IMR-90 (cell line): ENCODE results near the gene NCAPH2. TPM values are rescaled to one million over a fixed set of nuclear protein-coding genes. Genes with fewer than 3 reads are reported as not detected.

Source experiments
- ATAC-seq: fragments of 200-7000 bp; cut with Tn5 transposase; 2 replicates; pipeline ENCODE4 v1.9.1; 2020; ENCODE audit warnings: low read depth, mild to moderate bottlenecking, moderate library complexity
- BruUV-seq: library from RNA; stranded (reverse); fragments of 400-500 nt; replicated peaks from 2 replicates; lab custom pipeline; 2021; lab: Mats Ljungman, UMichigan
- CTCF ChIA-PET: fragments of 300-600 bp; formaldehyde crosslinking; extraction: SDS; loops from one replicate; lab custom pipeline; 2021; ENCODE audit warnings: antibody characterized with exemption; lab: Yijun Ruan, JAX
- POLR2A ChIA-PET: fragments of 300-600 bp; sonication (Branson Sonifier 250); formaldehyde crosslinking; loops from one replicate; lab custom pipeline; 2022; ENCODE audit warnings: antibody characterized with exemption; ENCODE audit not compliant: unreplicated experiment; lab: Charles Lee
- DNase-seq: peaks from one replicate; pipeline ENCODE4 v3.0.0; 2013
- H2AFZ ChIP-seq: replicated peaks from 2 replicates; pipeline ENCODE3; 2013; ENCODE audit warnings: low read length, mild to moderate bottlenecking; ENCODE audit not compliant: poor library complexity
- H2AK5ac ChIP-seq: 2 replicates; pipeline ENCODE4 v1.6.1; 2013; ENCODE audit warnings: low read depth, low read length, inconsistent platforms
- H2AK9ac ChIP-seq: replicated peaks from 2 replicates; pipeline ENCODE3; 2013; ENCODE audit warnings: mild to moderate bottlenecking, low read depth, low read length, moderate library complexity; ENCODE audit not compliant: poor library complexity
- H2BK120ac ChIP-seq: 2 replicates; pipeline ENCODE4 v1.6.1; 2013; ENCODE audit warnings: low read depth, low read length, inconsistent platforms
- H2BK15ac ChIP-seq: 3 replicates; pipeline ENCODE4 v1.6.1; 2013; ENCODE audit warnings: low read depth, low read length, inconsistent platforms
- H2BK20ac ChIP-seq: 2 replicates; pipeline ENCODE4 v1.6.1; 2013; ENCODE audit warnings: low read depth, mild to moderate bottlenecking, inconsistent platforms, low read length, moderate library complexity
- H2BK5ac ChIP-seq: 2 replicates; pipeline ENCODE4 v1.6.1; 2013; ENCODE audit warnings: mild to moderate bottlenecking, low read depth, low read length, inconsistent platforms; ENCODE audit not compliant: poor library complexity, severe bottlenecking
- H3K14ac ChIP-seq: replicated peaks from 2 replicates; pipeline ENCODE4 v1.6.1; 2013; ENCODE audit warnings: low read depth, low read length, inconsistent platforms
- H3K18ac ChIP-seq: 2 replicates; pipeline ENCODE4 v1.6.1; 2013; ENCODE audit warnings: low read depth, low read length, control low read depth
- H3K23ac ChIP-seq: 2 replicates; pipeline ENCODE4 v1.6.1; 2013; ENCODE audit warnings: low read depth, low read length, inconsistent platforms
- H3K27ac ChIP-seq: 2 replicates; pipeline ENCODE4 v1.5.1; 2013; ENCODE audit warnings: mild to moderate bottlenecking, control low read depth, low read length; ENCODE audit not compliant: insufficient read depth
- H3K27me3 ChIP-seq: 2 replicates; pipeline ENCODE4 v1.6.1; 2013; ENCODE audit warnings: low read length; ENCODE audit not compliant: control insufficient read depth, insufficient read depth
- H3K36me3 ChIP-seq: 2 replicates; pipeline ENCODE4 v1.6.1; 2013; ENCODE audit warnings: low read length, mixed read lengths; ENCODE audit not compliant: control insufficient read depth, insufficient read depth
- H3K4ac ChIP-seq: 2 replicates; pipeline ENCODE4 v1.6.1; 2013; ENCODE audit warnings: low read depth, low read length, inconsistent platforms
- H3K4me1 ChIP-seq: 2 replicates; pipeline ENCODE4 v1.6.1; 2013; ENCODE audit warnings: low read length, mixed read lengths; ENCODE audit not compliant: control insufficient read depth, insufficient read depth
- H3K4me2 ChIP-seq: 2 replicates; pipeline ENCODE4 v1.6.1; 2013; ENCODE audit warnings: low read depth, mild to moderate bottlenecking, control low read depth, low read length, moderate library complexity
- H3K4me3 ChIP-seq: 2 replicates; pipeline ENCODE4 v1.5.1; 2013; ENCODE audit warnings: low read depth, mild to moderate bottlenecking, control low read depth, low read length, moderate library complexity; ENCODE audit not compliant: insufficient read depth
- H3K56ac ChIP-seq: 2 replicates; pipeline ENCODE4 v1.6.1; 2013; ENCODE audit warnings: low read length, inconsistent platforms; ENCODE audit not compliant: insufficient read depth; ENCODE audit errors: extremely low read depth
- H3K79me1 ChIP-seq, 2 experiments: 2 replicates each; pipeline ENCODE4 v1.6.1; 2013; ENCODE audit warnings: low read length in 2 of 2, inconsistent platforms in 1 of 2, low read depth in 1 of 2
- H3K9ac ChIP-seq: 2 replicates; pipeline ENCODE4 v1.6.1; 2013; ENCODE audit warnings: low read depth, low read length, control low read depth
- H3K9me1 ChIP-seq: 2 replicates; pipeline ENCODE4 v1.6.1; 2013; ENCODE audit warnings: low read length, inconsistent platforms; ENCODE audit not compliant: insufficient read depth
- H3K9me3 ChIP-seq: 2 replicates; pipeline ENCODE4 v1.6.1; 2013; ENCODE audit warnings: low read length; ENCODE audit not compliant: control insufficient read depth, insufficient read depth
- H4K20me1 ChIP-seq: 2 replicates; pipeline ENCODE4 v1.6.1; 2013; ENCODE audit warnings: low read length, inconsistent platforms; ENCODE audit not compliant: insufficient read depth
- H4K5ac ChIP-seq: 2 replicates; pipeline ENCODE4 v1.6.1; 2013; ENCODE audit warnings: mild to moderate bottlenecking, low read depth, low read length, control low read depth
- H4K8ac ChIP-seq, 2 experiments: 2 replicates each; pipeline ENCODE4 v1.6.1; 2013; ENCODE audit warnings: low read depth in 2 of 2, low read length in 2 of 2, control low read depth in 1 of 2, inconsistent platforms in 1 of 2
- H4K91ac ChIP-seq: 2 replicates; pipeline ENCODE4 v1.6.1; 2013; ENCODE audit warnings: low read depth, low read length, inconsistent platforms; ENCODE audit not compliant: insufficient read depth
- CEBPB ChIP-seq: IDR thresholded peaks from 2 replicates; pipeline ENCODE4 v1.6.1; 2012; ENCODE audit warnings: low read depth, low read length, improper control_type of control experiment
- CTCF ChIP-seq: conservative IDR thresholded peaks from 2 replicates; pipeline ENCODE4 v1.5.1; 2012; ENCODE audit warnings: mild to moderate bottlenecking, low read depth, low read length, improper control_type of control experiment
- WGBS, 2 experiments: methylation state at CpG; one replicate each; pipeline versions ENCODE4 v1.1.5 to v1.1.7; 2013; ENCODE audit warnings: missing lambda C conversion rate in 2 of 2; ENCODE audit not compliant: insufficient read length in 1 of 2; ENCODE audit errors: extremely low coverage in 2 of 2; 5-methylcytosine and 5-hydroxymethylcytosine counted together
- dilution Hi-C: fragments of 300-500 bp; cut with HindIII; formaldehyde crosslinking; loops from one replicate; pipeline ENCODE4 v1.14.3; 2018; ENCODE audit warnings: low sequenced_read_pairs; ENCODE audit not compliant: unreplicated experiment
- in situ Hi-C: fragments of 300-500 bp; cut with MboI; formaldehyde crosslinking; loops from 3 replicates; pipeline ENCODE4 v1.14.3; 2019; ENCODE audit warnings: low sequenced_read_pairs, inconsistent platforms, mixed read lengths
- intact Hi-C: fragments of 100-400 bp; cut with micrococcal nuclease; formaldehyde crosslinking; loops from 2 replicates; pipeline ENCODE4 v1.10.0; 2022
- polyA plus RNA-seq, 3 experiments: library from polyadenylated mRNA; depleted of rRNA; stranded (reverse); fragments of >200 nt; gene quantifications; 2 replicates each; pipeline ENCODE4 v1.2.3, GENCODE V29; 2012; ENCODE audit warnings: low replicate concordance in 1 of 3
- total RNA-seq: library from RNA; depleted of rRNA; stranded (reverse); fragments of >200 nt; gene quantifications from 2 replicates; pipeline ENCODE4 v1.2.3, GENCODE V29; 2012

The NCAPH2 gene
- total and polyA plus RNA-seq, 2 of the 4 experiments (the other 2 are of a cell fraction), result 30.2 to 38.5 TPM

- H3K27ac ChIP-seq, result no peak overlapping the region
- DNase-seq (no peak), ATAC-seq (no peak)
- H3K36me3 ChIP-seq, result peaks cover 28% of the 10 kb centered on the region; the same call in 1 of the 2 replicates
- H3K4me1 ChIP-seq, result peaks cover 2% of the 10 kb centered on the region; the same call in 1 of the 2 replicates
- H3K4me2 ChIP-seq, result no peak overlapping the region
- H3K27me3 ChIP-seq, result no peaks in the 10 kb centered on the region
- H2AK9ac ChIP-seq, result no peak overlapping the region
- H3K79me1 ChIP-seq, result peaks cover 2 to 35% of the 10 kb centered on the region in 2 experiments
- no peak overlapping the region for H2BK15ac ChIP-seq
- intact Hi-C loops (no loop called here), in situ Hi-C loops (no loop called here), dilution Hi-C loops (no loop called here)
- no peak overlapping the region for H2AK5ac ChIP-seq
- no peak overlapping the region for H3K14ac ChIP-seq
- no peaks in the 10 kb centered on the region; the same call in 1 of the 2 replicates for H4K20me1 ChIP-seq
- no peak overlapping the region for H3K56ac ChIP-seq
- no peaks in the 10 kb centered on the region for H3K9me1 ChIP-seq
- POLR2A ChIA-PET, result no interaction called here
- CTCF ChIA-PET, result no interaction called here
- H2AFZ ChIP-seq, result no peak overlapping the region
- 95% methylated on average over 4 of the region's 26 CpGs; no CpG with 5 or more reads in 1 of the 2 experiments for WGBS, 2 experiments
- no peak overlapping the region for H2BK120ac ChIP-seq
- H3K4ac ChIP-seq, result no peak overlapping the region
- H4K91ac ChIP-seq, result no peak overlapping the region
- no peak overlapping the region for H3K18ac ChIP-seq
- BruUV-seq, result no TSS peak
- H3K23ac ChIP-seq, result no peak overlapping the region
- 0 out of 2 replicates have a peak, but pooled peaks have one; percentile 3 for TF ChIP-seq CTCF
- no peak for TF ChIP-seq CEBPB
- no peak overlapping the region for H2BK20ac ChIP-seq
- no peak overlapping the region for H3K4me3 ChIP-seq
- no peaks in the 10 kb centered on the region for H3K9me3 ChIP-seq
- no peak overlapping the region for H2BK5ac ChIP-seq
- H3K9ac ChIP-seq, result no peak overlapping the region
- no peak overlapping the region for H4K8ac ChIP-seq
- H4K5ac ChIP-seq, result no peak overlapping the region
These were observed 4.4 kb upstream of the NCAPH2 start for GRCh38 chr22:50503475-50504145.
